OCI-LY3 (cell line): Measurements from ENCODE around the gene TPRN.

Experiments
- H2AFZ ChIP-seq: fragments of 200-600, 300-600 bp; shearing (Covaris generic); 2 replicates; pipeline ENCODE4 v1.6.0; 2014; ENCODE audit warnings: antibody characterized with exemption, low read depth, low read length
- H3K27ac ChIP-seq: fragments of 200-600, 300-600 bp; sonication (generic); 2 replicates; pipeline ENCODE4 v1.5.1; 2014; ENCODE audit warnings: mild to moderate bottlenecking, low read length, moderate library complexity, mixed read lengths
- H3K27me3 ChIP-seq: fragments of 200-600, 300-600 bp; sonication (generic); 2 replicates; pipeline ENCODE4 v1.6.1; 2014; ENCODE audit warnings: low read depth, low read length, mixed read lengths
- H3K36me3 ChIP-seq: fragments of 200-600, 300-600 bp; sonication (generic); replicated peaks from 2 replicates; pipeline ENCODE3; 2014; ENCODE audit warnings: low read depth, low read length, mixed read lengths
- H3K4me1 ChIP-seq: fragments of 300-600, 200-600 bp; sonication (generic); 2 replicates; pipeline ENCODE4 v1.6.1; 2014; ENCODE audit warnings: low read length, mixed read lengths
- H3K4me2 ChIP-seq: fragments of 200-600, 300-600 bp; sonication (generic); 2 replicates; pipeline ENCODE4 v1.6.1; 2014; ENCODE audit warnings: low read length, mixed read lengths
- H3K4me3 ChIP-seq: fragments of 300-600, 200-600 bp; sonication (generic); 2 replicates; pipeline ENCODE4 v1.5.1; 2014; ENCODE audit warnings: antibody characterized with exemption, mild to moderate bottlenecking, low read length, moderate library complexity
- H3K79me2 ChIP-seq: fragments of 300-600, 200-600 bp; shearing (Covaris generic); 2 replicates; pipeline ENCODE4 v1.6.1; 2014; ENCODE audit warnings: mild to moderate bottlenecking, low read length, mixed read lengths
- H3K9ac ChIP-seq: fragments of 300-600, 200-600 bp; shearing (Covaris generic); 2 replicates; pipeline ENCODE4 v1.6.0; 2014; ENCODE audit warnings: mild to moderate bottlenecking, low read length, moderate library complexity
- H3K9me3 ChIP-seq: fragments of 200-600, 300-600 bp; shearing (Covaris generic); 2 replicates; pipeline ENCODE4 v1.6.1; 2014; ENCODE audit warnings: low read length, mixed read lengths; ENCODE audit not compliant: insufficient read depth
- H4K20me1 ChIP-seq: fragments of 200-600, 300-600 bp; sonication (generic); 2 replicates; pipeline ENCODE4 v1.6.1; 2016; ENCODE audit warnings: low read length, mixed read lengths; ENCODE audit not compliant: insufficient read depth
- CTCF ChIP-seq: fragments of 200-600, 300-600 bp; sonication (generic); IDR thresholded peaks from 2 replicates; pipeline ENCODE4 v1.5.1; 2014; ENCODE audit warnings: antibody characterized with exemption, low read length, low read depth
- EZH2phosphoT487 ChIP-seq: fragments of 200-600 bp; shearing (Covaris generic); IDR thresholded peaks from 2 replicates; pipeline ENCODE4 v1.6.1; 2018; ENCODE audit warnings: antibody characterized with exemption, mixed run types, low read depth

TPRN gene

GRCh38 chr9:137233143-137233980 lies 32.8 kb upstream of the TPRN start:
- Histone ChIP-seq H3K9me3 (no peaks in the 10 kb centered on the region), H3K4me1 (peaks cover 41% of the 10 kb centered on the region), H4K20me1 (no peaks in the 10 kb centered on the region), H3K36me3 (no peaks in the 10 kb centered on the region), H3K27me3 (0 out of 2 replicates have a peak, but pooled peaks cover 2% of the 10 kb centered on the region), H2AFZ (no peak overlapping the region), H3K79me2 (peaks cover 8% of the 10 kb centered on the region), H3K9ac (no peak overlapping the region), H3K27ac (no peak overlapping the region), H3K4me3 (no peak overlapping the region), H3K4me2 (no peak overlapping the region)
- TF ChIP-seq CTCF (no peak), EZH2phosphoT487 (no peak)

- no peak overlapping the region for H3K4me2 ChIP-seq
- peaks cover 35% of the 10 kb centered on the region for H3K4me1 ChIP-seq
- H3K9me3 ChIP-seq, result no peaks in the 10 kb centered on the region
- no peak overlapping the region for H2AFZ ChIP-seq
- no peaks in the 10 kb centered on the region for H3K36me3 ChIP-seq
- H3K79me2 ChIP-seq, result 0 out of 2 replicates have a peak, but pooled peaks cover 4% of the 10 kb centered on the region
- H3K27me3 ChIP-seq, result 0 out of 2 replicates have a peak, but pooled peaks cover 2% of the 10 kb centered on the region
- no peak for TF ChIP-seq CTCF
- no peak for TF ChIP-seq EZH2phosphoT487
- no peak overlapping the region for H3K4me3 ChIP-seq
- H3K27ac ChIP-seq, result no peak overlapping the region
- no peak overlapping the region for H3K9ac ChIP-seq
- H4K20me1 ChIP-seq, result no peaks in the 10 kb centered on the region
Measured at GRCh38 chr9:137232510-137232909, 32.0 kb upstream of the TPRN start.

GRCh38 chr9:137232101-137232500 lies 31.6 kb upstream of the TPRN start:
- no peak overlapping the region for H3K4me2 ChIP-seq
- H3K27me3 ChIP-seq, result 0 out of 2 replicates have a peak, but pooled peaks cover 2% of the 10 kb centered on the region
- H3K9ac ChIP-seq, result no peak overlapping the region
- H3K79me2 ChIP-seq, result 0 out of 2 replicates have a peak, but pooled peaks cover under 1% of the 10 kb centered on the region
- peaks cover 34% of the 10 kb centered on the region for H3K4me1 ChIP-seq
- no peaks in the 10 kb centered on the region for H4K20me1 ChIP-seq
- no peaks in the 10 kb centered on the region for H3K36me3 ChIP-seq
- TF ChIP-seq EZH2phosphoT487 (no peak), CTCF (no peak)
- no peak overlapping the region for H2AFZ ChIP-seq
- H3K9me3 ChIP-seq, result no peaks in the 10 kb centered on the region
- H3K4me3 ChIP-seq, result no peak overlapping the region
- no peak overlapping the region for H3K27ac ChIP-seq

- no peak overlapping the region for H2AFZ ChIP-seq
- no peaks in the 10 kb centered on the region for H4K20me1 ChIP-seq
- no peak overlapping the region for H3K9ac ChIP-seq
- no peaks in the 10 kb centered on the region for H3K79me2 ChIP-seq
- peaks cover 29% of the 10 kb centered on the region for H3K4me1 ChIP-seq
- H3K27me3 ChIP-seq, result 0 out of 2 replicates have a peak, but pooled peaks cover 2% of the 10 kb centered on the region
- no peak for TF ChIP-seq CTCF
- TF ChIP-seq EZH2phosphoT487, result no peak
- H3K27ac ChIP-seq, result no peak overlapping the region
- H3K4me3 ChIP-seq, result no peak overlapping the region
- no peaks in the 10 kb centered on the region for H3K36me3 ChIP-seq
- no peak overlapping the region for H3K4me2 ChIP-seq
- H3K9me3 ChIP-seq, result no peaks in the 10 kb centered on the region
Measured at GRCh38 chr9:137231372-137232039, 31.0 kb upstream of the TPRN start.
